ENCODE measurements around the gene NFKBIZ.

GRCh38 chr3:101861212-101861788 lies 12.0 kb downstream of the NFKBIZ start:
- no peak for TF ChIP-seq FOXP2 (optimal IDR thresholded peaks at IDR 0.05; ENCODE audit: control extremely low read depth, extremely low read length, insufficient read depth)
- TF ChIP-seq EZH2 (IDR thresholded peaks at IDR 0.05): no peak
